Karpas-422 (cell line): ENCODE data around the gene POLE. TPM values are rescaled to one million over a fixed set of nuclear protein-coding genes. Genes with fewer than 3 reads are reported as not detected.
A peak's percentile ranks its signal among the peaks of the same experiment; 100 is the strongest.
"Not testable (repeated sequence)": the region's sequence is repeated elsewhere in the genome, so short reads cannot be mapped to it uniquely, and the experiment has no call there.

Experiments
- DNase-seq: peaks from one replicate; pipeline ENCODE4 v3.0.0-alpha.2; 2015
- H2AFZ ChIP-seq: fragments of 200-600 bp; sonication (generic); 2 replicates; pipeline ENCODE4 v1.6.1; 2014; ENCODE audit warnings: antibody characterized with exemption, low read length, mixed read lengths
- H3K27ac ChIP-seq: fragments of 200-600 bp; sonication (generic); 2 replicates; pipeline ENCODE4 v1.5.1; 2014; ENCODE audit warnings: mild to moderate bottlenecking, low read length, moderate library complexity
- H3K27me3 ChIP-seq: fragments of 200-600 bp; sonication (generic); 2 replicates; pipeline ENCODE4 v1.6.1; 2014; ENCODE audit warnings: low read length, mixed read lengths
- H3K36me3 ChIP-seq: fragments of 200-600 bp; sonication (generic); 2 replicates; pipeline ENCODE4 v1.6.1; 2014; ENCODE audit warnings: low read length, mixed read lengths; ENCODE audit not compliant: insufficient read depth
- H3K4me1 ChIP-seq: fragments of 200-600 bp; sonication (generic); 2 replicates; pipeline ENCODE4 v1.6.1; 2014; ENCODE audit warnings: mild to moderate bottlenecking, low read length, mixed read lengths
- H3K4me2 ChIP-seq: fragments of 200-600 bp; sonication (generic); 2 replicates; pipeline ENCODE4 v1.6.1; 2014; ENCODE audit warnings: low read length, low read depth, mild to moderate bottlenecking; ENCODE audit not compliant: poor library complexity, severe bottlenecking
- H3K4me3 ChIP-seq: fragments of 200-600 bp; sonication (generic); 2 replicates; pipeline ENCODE4 v1.5.1; 2014; ENCODE audit warnings: mild to moderate bottlenecking, antibody characterized with exemption, low read length, mixed read lengths
- H3K79me2 ChIP-seq: fragments of 200-600 bp; sonication (generic); 2 replicates; pipeline ENCODE4 v1.6.1; 2014; ENCODE audit warnings: mild to moderate bottlenecking, low read length, mixed read lengths
- H3K9ac ChIP-seq: fragments of 200-600 bp; sonication (generic); 2 replicates; pipeline ENCODE4 v1.6.0; 2014; ENCODE audit warnings: low read length
- H3K9me2 ChIP-seq: fragments of 200-600 bp; sonication (generic), shearing (Covaris generic); replicated peaks from 2 replicates; pipeline ENCODE4 v1.6.0; 2014; ENCODE audit warnings: mild to moderate bottlenecking, low read length, moderate library complexity; ENCODE audit not compliant: insufficient read depth
- H3K9me3 ChIP-seq: fragments of 300-700, 200-600 bp; sonication (generic); 2 replicates; pipeline ENCODE4 v1.6.1; 2014; ENCODE audit warnings: low read length, mixed read lengths
- H4K20me1 ChIP-seq: fragments of 200-600 bp; sonication (generic); 2 replicates; pipeline ENCODE4 v1.6.1; 2014; ENCODE audit warnings: mild to moderate bottlenecking, antibody characterized with exemption, low read length, low read depth; ENCODE audit not compliant: insufficient read depth
- total RNA-seq: library from RNA; depleted of rRNA; stranded (reverse); fragments of >200 nt; shearing (Covaris generic); gene quantifications from 2 replicates; pipeline ENCODE4 v1.2.3, GENCODE V29; 2014; ENCODE audit warnings: low replicate concordance

The POLE gene
- total RNA-seq, 1 experiment from 2014 or later, result 37.9 TPM

DNA sequence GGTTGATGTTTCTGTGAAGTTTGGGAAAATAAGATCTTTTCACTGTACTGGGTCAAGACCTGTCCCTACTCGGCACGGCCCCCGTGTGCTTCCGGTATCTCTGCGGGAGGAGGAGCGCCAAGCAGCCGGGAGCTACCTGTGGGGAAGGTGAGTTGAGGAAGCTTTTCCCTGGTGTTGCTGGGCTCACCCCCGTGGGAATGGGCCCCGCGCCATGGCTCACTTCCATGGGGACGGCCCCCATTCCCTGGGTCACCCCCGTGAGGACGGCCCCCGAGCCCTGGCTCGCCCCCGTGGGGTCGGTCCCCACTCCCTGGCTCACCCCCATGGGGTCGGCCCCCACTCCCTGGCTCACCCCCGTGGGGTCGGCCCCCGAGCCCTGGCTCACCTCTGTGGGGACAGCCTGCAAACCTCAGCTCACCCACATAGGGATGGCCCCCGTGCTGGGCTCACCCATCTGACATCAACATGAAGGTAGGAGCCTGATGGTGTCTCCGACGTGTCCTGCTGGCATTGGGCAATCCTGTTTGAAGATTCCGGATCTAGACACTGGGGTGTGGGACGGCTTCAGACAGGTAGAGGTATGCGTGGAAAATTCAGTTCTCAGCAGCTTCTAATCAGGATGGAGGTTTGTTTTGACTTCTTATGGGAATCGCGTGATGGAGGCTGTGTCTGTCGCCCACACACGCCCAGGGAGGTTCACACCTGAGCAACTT, 85.8 kb downstream of the POLE start:
- Histone ChIP-seq H3K9ac (peak overlapping the region; percentile 56), H2AFZ (peak overlapping the region; percentile 54; the same call in 1 of the 2 replicates), H4K20me1 (no peaks in the 10 kb centered on the region), H3K9me2 (no peaks in the 10 kb centered on the region), H3K4me3 (peak overlapping the region; percentile 61; the same call in 1 of the 2 replicates), H3K79me2 (no peaks in the 10 kb centered on the region), H3K4me2 (peak overlapping the region; percentile 67), H3K27ac (no peak overlapping the region), H3K9me3 (no peaks in the 10 kb centered on the region), H3K4me1 (peaks cover 23% of the 10 kb centered on the region), H3K27me3 (no peaks in the 10 kb centered on the region), H3K36me3 (no peaks in the 10 kb centered on the region)
- DNase-seq, result no peak

DNA sequence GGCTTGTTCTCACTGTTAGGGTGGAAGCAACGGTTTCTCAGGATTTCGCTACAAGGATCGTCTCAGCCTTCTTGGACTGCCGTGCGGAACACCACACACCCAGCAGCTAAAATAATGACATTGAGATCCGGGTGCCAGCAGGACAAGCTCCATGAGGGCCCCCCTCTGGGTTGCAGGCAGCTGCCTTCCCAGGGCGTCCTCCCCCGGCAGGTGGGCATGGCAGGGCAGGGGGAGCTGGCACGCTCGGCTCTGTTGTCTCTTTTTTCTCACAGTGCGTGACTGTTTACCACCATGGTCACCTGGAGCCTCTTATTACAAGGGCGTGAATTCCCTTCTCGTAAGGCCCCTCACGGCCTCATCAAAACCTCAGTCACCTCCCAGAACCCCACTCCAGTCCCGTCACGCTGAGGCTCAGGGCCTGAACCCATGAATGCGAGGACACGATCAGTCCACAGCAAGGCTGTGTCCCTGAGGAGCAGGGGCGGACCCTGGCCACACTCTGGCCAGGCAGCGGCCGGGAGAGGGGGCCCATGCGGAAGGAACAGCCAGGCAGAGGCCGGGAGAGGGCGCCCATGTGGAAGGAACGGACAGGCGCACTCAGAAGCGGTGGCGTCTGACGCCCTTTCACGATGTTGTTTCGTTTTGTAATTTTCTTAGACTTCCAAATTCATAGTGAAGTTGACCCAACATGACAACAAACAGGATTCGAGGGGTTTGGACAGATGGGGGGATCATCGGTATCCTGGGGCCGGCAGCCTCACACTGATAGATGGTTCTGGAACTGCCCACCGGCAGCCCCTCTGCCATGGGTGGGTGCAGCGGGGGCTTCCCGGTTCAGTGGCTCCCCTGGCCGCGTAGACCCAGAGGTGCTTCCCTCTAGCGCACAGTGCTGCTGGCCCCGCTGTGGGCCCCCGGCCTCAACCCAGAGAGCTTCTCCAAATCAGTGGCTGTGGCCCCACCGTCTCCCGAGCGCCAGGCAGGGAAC, 86.8 kb downstream of the POLE start:
- peak; percentile 74 for DNase-seq
- Histone ChIP-seq H3K9ac (peak overlapping the region; percentile 56), H3K79me2 (no peaks in the 10 kb centered on the region), H3K9me3 (no peaks in the 10 kb centered on the region), H3K4me1 (peaks cover 23% of the 10 kb centered on the region), H3K4me3 (peak overlapping the region; percentile 61), H2AFZ (peak overlapping the region; percentile 54; the same call in 1 of the 2 replicates), H3K9me2 (no peaks in the 10 kb centered on the region), H3K4me2 (peak overlapping the region; percentile 67), H4K20me1 (no peaks in the 10 kb centered on the region), H3K27ac (no peak overlapping the region), H3K27me3 (no peaks in the 10 kb centered on the region), H3K36me3 (no peaks in the 10 kb centered on the region)

DNA sequence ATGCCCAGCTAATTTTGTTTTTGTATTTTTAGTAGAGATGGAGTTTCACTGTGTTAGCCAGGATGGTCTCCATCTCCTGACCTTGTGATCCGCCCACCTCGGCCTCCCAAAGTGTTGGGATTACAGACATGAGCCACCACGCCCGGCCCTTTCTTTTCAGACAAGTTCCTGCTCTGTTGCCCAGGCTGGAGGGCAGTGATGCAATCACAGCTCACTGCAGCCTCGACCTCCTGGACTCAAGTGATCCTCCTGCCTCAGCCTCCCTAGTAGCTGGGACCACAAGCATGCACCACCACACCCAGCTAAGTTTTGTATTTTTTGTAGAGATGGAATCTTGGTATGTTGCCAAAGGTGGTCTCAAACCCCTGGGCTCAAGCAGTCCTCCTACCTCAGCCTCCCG, 87.6 kb downstream of the POLE start:
- H4K20me1 ChIP-seq, H3K79me2 ChIP-seq, H2AFZ ChIP-seq, H3K27me3 ChIP-seq, DNase-seq, H3K9me3 ChIP-seq, H3K9ac ChIP-seq, H3K27ac ChIP-seq, H3K4me3 ChIP-seq, H3K36me3 ChIP-seq, H3K4me2 ChIP-seq, H3K9me2 ChIP-seq: not testable (repeated sequence)
- peaks cover 23% of the 10 kb centered on the region for H3K4me1 ChIP-seq

DNA sequence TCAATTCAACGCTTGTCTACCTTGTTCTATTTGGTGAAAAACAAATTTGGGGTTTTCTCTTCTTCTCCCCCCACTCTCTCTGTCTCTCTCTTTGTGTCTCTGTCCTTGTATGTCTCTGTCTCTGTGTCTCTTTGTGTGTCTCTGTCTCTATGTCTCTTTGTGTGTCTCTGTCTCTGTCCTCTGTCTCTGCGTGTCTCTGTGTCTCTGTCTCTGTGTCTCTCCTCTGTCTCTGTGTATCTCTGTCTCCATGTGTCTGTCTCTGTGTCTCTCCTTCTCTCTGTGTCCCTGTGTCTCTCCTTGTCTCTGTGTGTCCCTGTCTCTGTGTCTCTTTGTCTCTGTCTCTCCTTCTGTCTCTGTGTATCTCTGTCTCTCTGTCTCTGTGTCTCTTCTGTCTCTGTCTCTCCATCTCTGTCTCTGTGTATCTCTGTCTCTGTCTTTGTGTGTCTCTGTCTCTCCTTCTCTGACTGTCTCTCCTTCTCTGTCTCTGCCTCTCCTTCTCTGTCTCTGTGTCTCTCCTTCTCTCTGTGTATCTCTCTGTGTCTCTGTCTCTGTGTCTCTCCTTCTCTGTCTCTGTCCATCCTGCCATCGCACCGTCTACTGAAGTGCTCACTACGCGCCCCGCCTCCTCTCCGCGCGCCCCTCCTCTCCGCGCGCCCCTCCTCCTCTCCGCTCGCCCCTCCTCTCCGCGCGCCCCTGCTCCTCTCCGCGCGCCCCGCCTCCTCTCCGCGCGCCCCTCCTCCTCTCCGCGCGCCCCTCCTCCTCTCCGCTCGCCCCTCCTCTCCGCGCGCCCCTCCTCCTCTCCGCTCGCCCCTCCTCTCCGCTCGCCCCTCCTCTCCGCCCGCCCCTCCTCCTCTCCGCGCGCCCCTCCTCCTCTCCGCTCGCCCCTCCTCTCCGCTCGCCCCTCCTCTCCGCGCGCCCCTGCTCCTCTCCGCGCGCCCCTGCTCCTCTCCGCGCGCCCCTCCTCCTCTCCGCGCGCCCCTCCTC, 89.5 kb downstream of the POLE start:
- peak overlapping the region; percentile 68 for H3K9ac ChIP-seq
- peak overlapping the region; percentile 80 for H3K4me2 ChIP-seq
- H3K79me2 ChIP-seq, result no peaks in the 10 kb centered on the region
- peak; percentile 86 for DNase-seq
- H3K27ac ChIP-seq, result no peak overlapping the region
- peak overlapping the region; percentile 67 for H3K4me3 ChIP-seq
- H3K27me3 ChIP-seq, result no peaks in the 10 kb centered on the region
- no peaks in the 10 kb centered on the region for H3K9me2 ChIP-seq
- H3K4me1 ChIP-seq, result peaks cover 28% of the 10 kb centered on the region
- no peaks in the 10 kb centered on the region for H3K36me3 ChIP-seq
- peak overlapping the region; percentile 37; the same call in 1 of the 2 replicates for H2AFZ ChIP-seq
- no peaks in the 10 kb centered on the region for H4K20me1 ChIP-seq
- no peaks in the 10 kb centered on the region for H3K9me3 ChIP-seq

DNA sequence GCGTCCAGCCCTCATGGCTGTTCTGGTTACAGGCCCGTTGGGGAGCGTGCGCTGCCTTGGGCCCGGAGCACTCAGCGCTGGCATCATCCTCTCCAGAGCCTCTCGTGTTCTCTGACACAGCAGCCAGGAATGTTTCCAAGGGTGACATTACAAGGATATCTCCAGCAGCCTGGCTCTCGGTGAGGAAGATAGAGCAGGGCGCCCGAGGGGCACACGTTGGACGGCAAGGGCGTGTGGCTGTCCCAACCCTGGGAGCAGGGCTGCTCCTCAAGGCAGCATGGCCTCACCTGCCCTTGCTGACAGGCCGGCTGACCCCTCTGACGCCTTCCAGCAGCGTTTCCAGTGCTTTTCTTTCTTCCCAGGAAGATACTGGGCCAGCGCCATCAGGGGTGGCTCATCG, 91.1 kb downstream of the POLE start:
- Histone ChIP-seq H3K36me3 (no peaks in the 10 kb centered on the region), H3K27me3 (no peaks in the 10 kb centered on the region), H3K79me2 (no peaks in the 10 kb centered on the region), H3K27ac (no peak overlapping the region), H3K4me2 (no peak overlapping the region), H3K4me3 (no peak overlapping the region), H4K20me1 (no peaks in the 10 kb centered on the region), H3K9ac (no peak overlapping the region), H3K9me2 (no peaks in the 10 kb centered on the region), H3K9me3 (no peaks in the 10 kb centered on the region), H3K4me1 (peaks cover 24% of the 10 kb centered on the region), H2AFZ (no peak overlapping the region)
- no peak for DNase-seq

DNA sequence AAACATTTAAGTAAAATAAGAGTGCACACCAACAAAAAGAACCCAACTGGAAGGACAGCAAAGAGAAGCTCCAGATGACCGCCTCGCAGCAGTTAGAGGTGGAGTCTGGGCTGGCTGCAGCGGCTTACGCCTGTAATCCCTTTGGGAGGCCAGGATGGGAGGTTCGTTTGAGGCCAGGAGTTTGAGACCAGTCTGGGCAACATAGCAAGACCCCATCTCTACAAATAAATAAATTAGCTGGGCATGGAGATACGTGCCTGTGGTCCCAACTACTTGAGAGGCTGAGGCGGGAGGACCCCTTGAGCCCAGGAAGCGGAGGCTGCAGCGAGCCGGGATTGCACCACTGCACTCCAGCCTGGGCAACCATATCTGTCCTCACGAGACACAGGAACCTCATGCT, 92.0 kb downstream of the POLE start:
- Histone ChIP-seq H3K9me3 (no peaks in the 10 kb centered on the region), H3K4me3 (no peak overlapping the region), H4K20me1 (no peaks in the 10 kb centered on the region), H3K79me2 (no peaks in the 10 kb centered on the region), H3K9me2 (no peaks in the 10 kb centered on the region), H3K4me1 (peaks cover 19% of the 10 kb centered on the region), H2AFZ (no peak overlapping the region), H3K36me3 (no peaks in the 10 kb centered on the region), H3K27ac (no peak overlapping the region), H3K27me3 (no peaks in the 10 kb centered on the region), H3K9ac (no peak overlapping the region), H3K4me2 (no peak overlapping the region)
- no peak for DNase-seq

DNA sequence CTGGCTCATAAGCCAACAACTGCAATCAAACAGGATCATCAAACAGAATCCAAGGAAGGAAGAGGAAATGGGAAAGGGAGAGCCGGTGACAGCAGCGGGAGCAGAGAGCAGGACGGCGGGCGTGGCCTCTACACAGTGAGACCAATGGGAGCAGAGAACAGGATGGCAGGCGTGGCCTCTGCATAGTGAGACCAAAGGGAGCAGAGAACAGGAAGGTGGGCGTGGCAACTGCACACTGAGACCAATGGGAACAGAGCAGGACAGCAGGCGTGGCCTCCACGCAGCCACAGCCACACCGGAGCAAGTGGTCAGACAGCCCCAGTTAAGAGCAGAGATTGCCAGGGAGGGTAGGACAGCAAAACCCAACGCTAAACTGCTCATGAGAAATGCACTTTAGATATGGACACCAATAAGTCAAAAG, 93.2 kb downstream of the POLE start:
- Histone ChIP-seq H3K4me2 (peak overlapping the region; percentile 23), H3K36me3 (no peaks in the 10 kb centered on the region), H2AFZ (no peak overlapping the region), H3K4me3 (no peak overlapping the region), H3K4me1 (peaks cover 19% of the 10 kb centered on the region), H3K9me2 (no peaks in the 10 kb centered on the region), H3K9me3 (no peaks in the 10 kb centered on the region), H4K20me1 (no peaks in the 10 kb centered on the region), H3K79me2 (no peaks in the 10 kb centered on the region), H3K27ac (no peak overlapping the region), H3K27me3 (no peaks in the 10 kb centered on the region), H3K9ac (no peak overlapping the region)
- DNase-seq, result peak; percentile 94
